GM21390 (cell line): ENCODE results near the gene CA10.

Source experiments
- ATAC-seq: cut with Tn5 transposase; IDR thresholded peaks from one replicate; pipeline ENCODE4 v1.9.1; 2021; ENCODE audit not compliant: unreplicated experiment

The CA10 gene

GRCh38 chr17:51653878-51654277 is 504.6 kb downstream of the CA10 start:
- no peak for ATAC-seq

- ATAC-seq, result no peak
Measured at GRCh38 chr17:51652529-51652928, 506.0 kb downstream of the CA10 start.

GRCh38 chr17:51651513-51652298 is 506.8 kb downstream of the CA10 start:
- no peak for ATAC-seq

- ATAC-seq, result no peak
Measured at GRCh38 chr17:51650772-51651171, 507.7 kb downstream of the CA10 start.

- no peak for ATAC-seq
Measured at GRCh38 chr17:51650202-51650601, 508.3 kb downstream of the CA10 start.

GRCh38 chr17:51647826-51648225 is 510.7 kb downstream of the CA10 start:
- no peak for ATAC-seq

GRCh38 chr17:51647067-51647466 is 511.4 kb downstream of the CA10 start:
- ATAC-seq, result no peak

- ATAC-seq, result no peak
Measured at GRCh38 chr17:51646539-51646938, 512.0 kb downstream of the CA10 start.

GRCh38 chr17:51645056-51645455 is 513.5 kb downstream of the CA10 start:
- no peak for ATAC-seq

- no peak for ATAC-seq
Measured at GRCh38 chr17:51643702-51644490, 514.6 kb downstream of the CA10 start.

GRCh38 chr17:51642029-51642428 is 516.5 kb downstream of the CA10 start:
- ATAC-seq, result no peak

- ATAC-seq, result no peak
Measured at GRCh38 chr17:51640108-51640622, 518.3 kb downstream of the CA10 start.

- ATAC-seq, result no peak
Measured at GRCh38 chr17:51638971-51639370, 519.5 kb downstream of the CA10 start.

- ATAC-seq, result no peak
Measured at GRCh38 chr17:51636291-51636690, 522.2 kb downstream of the CA10 start.

- ATAC-seq, result no peak
Measured at GRCh38 chr17:51630101-51630671, 528.3 kb downstream of the CA10 start.

- no peak for ATAC-seq
Measured at GRCh38 chr17:51629232-51629631, 529.3 kb downstream of the CA10 start.

GRCh38 chr17:51627779-51628178 is 530.7 kb downstream of the CA10 start:
- no peak for ATAC-seq

GRCh38 chr17:51618476-51618875 is 540.0 kb downstream of the CA10 start:
- ATAC-seq, result no peak

GRCh38 chr17:51617986-51618385 is 540.5 kb downstream of the CA10 start:
- ATAC-seq, result no peak

GRCh38 chr17:51613255-51613654 is 545.3 kb downstream of the CA10 start:
- no peak for ATAC-seq

GRCh38 chr17:51612692-51613091 is 545.8 kb downstream of the CA10 start:
- ATAC-seq, result no peak

GRCh38 chr17:51611585-51611984 is 546.9 kb downstream of the CA10 start:
- no peak for ATAC-seq
